HAP-1 (cell line): ENCODE data around the gene LYRM4.

Experiments used
- DNase-seq, 2 experiments: peaks; one replicate each; pipeline ENCODE4 v3.0.0-alpha.2; 2016 to 2020; ENCODE audit warnings: low spot score in 2 of 2
- H3K27me3 ChIP-seq: fragments of 250-450 bp; sonication (Bioruptor Pico); 2 replicates; pipeline ENCODE4 v1.5.1; 2020; ENCODE audit warnings: low read depth, mild to moderate bottlenecking, moderate library complexity
- H3K36me3 ChIP-seq: fragments of 250-450 bp; sonication (Bioruptor Pico); replicated peaks from 2 replicates; pipeline ENCODE4 v1.5.1; 2020; ENCODE audit warnings: mild to moderate bottlenecking
- H3K4me1 ChIP-seq: fragments of 250-450 bp; sonication (Bioruptor Pico); 2 replicates; pipeline ENCODE4 v1.5.1; 2020; ENCODE audit warnings: mild to moderate bottlenecking
- H3K4me3 ChIP-seq: fragments of 250-450 bp; sonication (Bioruptor Pico); 2 replicates; pipeline ENCODE4 v1.5.1; 2020; ENCODE audit warnings: mild to moderate bottlenecking, moderate library complexity
- H3K9me3 ChIP-seq: fragments of 250-450 bp; sonication (Bioruptor Pico); 2 replicates; pipeline ENCODE4 v1.5.1; 2020; ENCODE audit warnings: mild to moderate bottlenecking, moderate library complexity
- in situ Hi-C: fragments of 300-500 bp; cut with MboI; formaldehyde crosslinking; loops from 3 replicates; pipeline ENCODE4 v1.14.3; 2020; ENCODE audit warnings: low sequenced_read_pairs, inconsistent platforms, mixed read lengths

Gene LYRM4

DNA sequence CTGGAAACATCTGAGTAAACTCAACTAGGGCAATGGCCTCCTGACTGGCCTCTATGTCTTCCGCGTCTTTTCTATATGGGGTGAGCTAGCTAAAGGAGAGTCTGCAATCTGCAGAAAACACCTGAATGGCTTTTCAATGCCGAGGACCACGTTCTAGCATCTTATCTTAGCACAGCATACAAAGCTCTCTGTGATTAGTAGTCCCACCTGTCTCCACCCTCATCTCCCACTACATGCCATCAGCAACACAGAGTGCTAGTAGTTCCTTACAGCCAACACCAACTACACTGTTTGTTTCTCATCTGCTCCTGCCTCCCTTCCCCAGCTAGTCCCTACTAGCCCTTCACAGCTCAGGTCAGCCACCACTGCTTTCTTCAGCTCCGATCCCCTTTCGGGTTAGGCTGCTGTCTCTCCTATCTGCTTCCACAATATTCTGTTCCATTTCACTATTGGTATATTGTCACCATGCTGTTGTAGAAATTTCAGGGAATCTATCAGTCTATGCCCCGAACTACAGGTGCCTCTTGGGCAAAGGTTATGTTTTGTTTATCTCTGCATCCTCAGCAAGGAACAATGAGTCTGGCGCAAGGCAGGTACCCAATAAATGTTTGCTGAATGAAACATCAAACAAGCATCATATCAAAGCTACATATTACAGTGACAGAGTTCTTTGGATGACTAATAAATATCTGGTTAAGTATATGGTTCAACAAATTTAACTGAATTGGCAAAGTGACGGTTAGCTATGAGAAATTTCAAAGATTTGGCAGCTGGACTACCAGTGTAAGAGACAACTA lies 12.2 kb downstream of the LYRM4 start:
- DNase-seq, result no peak

GRCh38 chr6:5247201-5247600 lies 13.5 kb downstream of the LYRM4 start:
- H3K27me3 ChIP-seq, result no peaks in the 10 kb centered on the region
- in situ Hi-C loops, result no loop called here
- DNase-seq, result no peak
- H3K4me3 ChIP-seq, result no peak overlapping the region
- no peaks in the 10 kb centered on the region for H3K36me3 ChIP-seq
- H3K4me1 ChIP-seq, result peaks cover 43% of the 10 kb centered on the region
- no peaks in the 10 kb centered on the region for H3K9me3 ChIP-seq

More for the DNA sequence above, 12.2 kb downstream of the LYRM4 start:
- in situ Hi-C loops, result no loop called here
- Histone ChIP-seq H3K4me1 (peaks cover 41% of the 10 kb centered on the region), H3K9me3 (no peaks in the 10 kb centered on the region), H3K36me3 (peaks cover 6% of the 10 kb centered on the region), H3K4me3 (no peak overlapping the region), H3K27me3 (no peaks in the 10 kb centered on the region)

- in situ Hi-C loops, result no loop called here
- Histone ChIP-seq H3K27me3 (no peaks in the 10 kb centered on the region), H3K36me3 (no peaks in the 10 kb centered on the region), H3K9me3 (no peaks in the 10 kb centered on the region), H3K4me3 (no peak overlapping the region), H3K4me1 (peaks cover 51% of the 10 kb centered on the region)
- no peak for DNase-seq
Measured at GRCh38 chr6:5246141-5247097, 14.3 kb downstream of the LYRM4 start.

GRCh38 chr6:5243069-5243468 lies 17.7 kb downstream of the LYRM4 start:
- no peak for DNase-seq
- Histone ChIP-seq H3K4me1 (peaks cover 55% of the 10 kb centered on the region), H3K36me3 (no peaks in the 10 kb centered on the region), H3K27me3 (no peaks in the 10 kb centered on the region), H3K9me3 (no peaks in the 10 kb centered on the region), H3K4me3 (no peak overlapping the region)
- in situ Hi-C loops, result no loop called here

DNA sequence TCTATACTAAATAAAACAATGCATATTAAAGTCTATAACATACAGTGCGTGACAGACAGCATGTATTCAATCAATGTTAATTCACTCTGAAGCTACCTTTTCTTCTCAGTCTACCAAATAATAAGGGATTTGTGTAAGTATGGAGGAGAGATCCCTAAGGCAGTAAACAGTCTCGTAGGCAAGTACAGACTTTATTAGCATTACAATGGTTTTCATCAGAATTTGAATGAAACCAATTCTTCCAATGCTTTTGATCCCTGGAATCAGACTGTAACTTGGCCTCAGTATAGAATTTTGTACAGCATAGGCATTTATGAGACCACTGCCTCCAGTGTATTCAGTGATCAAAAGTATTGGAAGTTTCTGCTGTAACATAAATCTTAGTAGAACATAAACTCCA lies 19.5 kb downstream of the LYRM4 start:
- DNase-seq, result peak in 1 of 2 experiments; percentile 100
- Histone ChIP-seq H3K4me1 (peaks cover 42% of the 10 kb centered on the region), H3K36me3 (no peaks in the 10 kb centered on the region), H3K9me3 (no peaks in the 10 kb centered on the region), H3K27me3 (no peaks in the 10 kb centered on the region), H3K4me3 (no peak overlapping the region)
- in situ Hi-C loops, result no loop called here

GRCh38 chr6:5238336-5238735 lies 22.4 kb downstream of the LYRM4 start:
- H3K27me3 ChIP-seq, result no peaks in the 10 kb centered on the region
- H3K4me1 ChIP-seq, result peaks cover 42% of the 10 kb centered on the region
- no peak overlapping the region for H3K4me3 ChIP-seq
- H3K36me3 ChIP-seq, result peaks cover 8% of the 10 kb centered on the region
- no peaks in the 10 kb centered on the region for H3K9me3 ChIP-seq
- in situ Hi-C loops, result no loop called here
- peak in 1 of 2 experiments; percentile 73 for DNase-seq

- no peaks in the 10 kb centered on the region for H3K9me3 ChIP-seq
- H3K4me3 ChIP-seq, result no peak overlapping the region
- DNase-seq, result no peak
- peaks cover 43% of the 10 kb centered on the region for H3K4me1 ChIP-seq
- peaks cover 8% of the 10 kb centered on the region for H3K36me3 ChIP-seq
- in situ Hi-C loops, result no loop called here
- no peaks in the 10 kb centered on the region for H3K27me3 ChIP-seq
Measured at GRCh38 chr6:5237805-5238204, 22.9 kb downstream of the LYRM4 start.

DNA sequence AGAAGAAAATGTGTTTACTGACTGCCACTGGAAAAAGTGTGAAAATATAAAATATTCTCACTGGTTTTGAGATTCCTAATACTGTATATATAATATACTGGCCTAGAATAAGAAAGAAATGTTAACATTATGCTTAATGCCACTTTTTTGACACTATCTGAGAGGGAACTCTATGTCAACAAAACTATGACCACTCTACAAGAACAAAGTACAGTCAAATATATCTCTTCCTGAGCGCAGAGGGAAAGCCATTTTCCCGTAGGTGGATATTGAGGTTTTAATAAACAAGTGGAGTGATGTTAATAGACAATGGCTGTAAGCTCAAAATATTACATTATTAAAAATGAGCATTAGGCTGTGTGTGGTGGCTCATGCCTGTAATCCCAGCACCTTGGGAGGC lies 24.9 kb downstream of the LYRM4 start:
- Histone ChIP-seq H3K9me3 (no peaks in the 10 kb centered on the region), H3K4me1 (peaks cover 44% of the 10 kb centered on the region), H3K36me3 (peaks cover 12% of the 10 kb centered on the region), H3K4me3 (no peak overlapping the region), H3K27me3 (no peaks in the 10 kb centered on the region)
- no peak for DNase-seq
- in situ Hi-C loops, result no loop called here

DNA sequence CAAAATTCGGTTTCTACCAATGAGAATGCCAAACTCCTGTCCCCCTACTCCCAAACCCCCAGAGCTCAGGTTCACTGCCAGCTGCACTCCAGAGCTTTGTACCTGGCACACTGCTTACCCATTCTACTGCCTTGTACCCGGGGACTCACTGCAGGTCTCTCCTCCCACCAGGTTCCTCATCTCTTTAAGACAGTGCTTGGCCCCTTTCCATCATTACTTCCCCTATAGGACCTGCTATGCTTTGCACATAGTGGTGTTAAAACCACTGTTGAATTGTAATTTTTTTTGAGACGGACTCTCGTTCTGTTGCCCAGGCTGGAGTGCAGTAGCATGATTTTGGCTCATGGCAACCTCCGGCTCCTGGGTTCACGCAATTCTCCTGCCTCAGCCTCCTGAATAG lies 25.9 kb downstream of the LYRM4 start:
- Histone ChIP-seq H3K9me3 (no peaks in the 10 kb centered on the region), H3K36me3 (peaks cover 12% of the 10 kb centered on the region), H3K27me3 (no peaks in the 10 kb centered on the region), H3K4me1 (peaks cover 34% of the 10 kb centered on the region), H3K4me3 (no peak overlapping the region)
- in situ Hi-C loops, result no loop called here
- DNase-seq, result no peak

- Histone ChIP-seq H3K27me3 (no peaks in the 10 kb centered on the region), H3K4me3 (no peak overlapping the region), H3K36me3 (peaks cover 14% of the 10 kb centered on the region), H3K9me3 (no peaks in the 10 kb centered on the region), H3K4me1 (peaks cover 15% of the 10 kb centered on the region)
- no peak for DNase-seq
- in situ Hi-C loops, result no loop called here
Measured at GRCh38 chr6:5231289-5231688, 29.5 kb downstream of the LYRM4 start.

DNA sequence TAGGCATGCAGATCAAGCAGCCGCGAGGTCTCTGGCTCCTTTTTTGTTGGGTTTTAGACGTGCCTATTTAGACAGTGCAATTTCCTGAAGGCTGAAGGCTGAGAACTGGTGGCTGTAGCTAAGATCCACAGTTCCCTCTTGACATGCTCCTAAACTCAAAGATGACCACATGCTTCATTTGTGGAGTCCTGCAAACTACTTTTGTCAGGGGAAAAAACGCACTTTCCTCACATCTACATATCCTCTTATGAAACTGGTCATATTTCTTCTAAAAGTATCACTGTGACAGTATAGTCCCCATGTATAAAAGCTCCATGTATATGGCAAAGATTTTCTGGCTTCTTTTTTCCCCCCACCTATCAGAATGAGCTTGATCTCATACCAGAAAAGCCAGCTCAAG lies 30.7 kb downstream of the LYRM4 start:
- H3K27me3 ChIP-seq, result no peaks in the 10 kb centered on the region
- peaks cover 8% of the 10 kb centered on the region; the same call in 1 of the 2 replicates for H3K36me3 ChIP-seq
- no peak overlapping the region for H3K4me3 ChIP-seq
- peaks cover 15% of the 10 kb centered on the region for H3K4me1 ChIP-seq
- no peaks in the 10 kb centered on the region for H3K9me3 ChIP-seq
- no peak for DNase-seq
- in situ Hi-C loops, result no loop called here

GRCh38 chr6:5229356-5229755 lies 31.4 kb downstream of the LYRM4 start:
- H3K4me1 ChIP-seq, result peaks cover 15% of the 10 kb centered on the region
- DNase-seq, result no peak
- H3K36me3 ChIP-seq, result peaks cover 8% of the 10 kb centered on the region; the same call in 1 of the 2 replicates
- no peaks in the 10 kb centered on the region for H3K27me3 ChIP-seq
- H3K9me3 ChIP-seq, result no peaks in the 10 kb centered on the region
- H3K4me3 ChIP-seq, result no peak overlapping the region
- in situ Hi-C loops, result no loop called here

- H3K36me3 ChIP-seq, result peaks cover 5% of the 10 kb centered on the region; the same call in 1 of the 2 replicates
- no peaks in the 10 kb centered on the region for H3K27me3 ChIP-seq
- H3K9me3 ChIP-seq, result no peaks in the 10 kb centered on the region
- H3K4me3 ChIP-seq, result no peak overlapping the region
- in situ Hi-C loops, result no loop called here
- DNase-seq, result no peak
- peaks cover 11% of the 10 kb centered on the region for H3K4me1 ChIP-seq
Measured at GRCh38 chr6:5223309-5223708, 37.4 kb downstream of the LYRM4 start.

GRCh38 chr6:5220443-5220842 lies 40.3 kb downstream of the LYRM4 start:
- Histone ChIP-seq H3K4me3 (no peak overlapping the region), H3K27me3 (no peaks in the 10 kb centered on the region), H3K36me3 (peaks cover 3% of the 10 kb centered on the region; the same call in 1 of the 2 replicates), H3K9me3 (no peaks in the 10 kb centered on the region), H3K4me1 (peaks cover 26% of the 10 kb centered on the region)
- no peak for DNase-seq
- in situ Hi-C loops, result no loop called here
